ENCODE measurements around the gene IFT20. TPM values are rescaled to one million over a fixed set of nuclear protein-coding genes. Genes with fewer than 3 reads are reported as not detected.

IFT20 gene
- total and polyA plus RNA-seq, 2 donors (not counting 3 experiments of a cell fraction or from before 2014, with no cell fraction given) = 26.5 to 45.0 TPM

GRCh38 chr17:28313841-28314240 is 21.4 kb downstream of the IFT20 start:
- FAIRE-seq = no peak
- H3K9me1 ChIP-seq (replicated peaks; ENCODE audit: control insufficient read depth, extremely low read depth, insufficient read depth, low read length) = no peaks in the 10 kb centered on the region
- ChIA-PET CTCF (interaction anchor here (0.6 kb wide), 1 partner anchor 62 kb away, joined by 3 read pairs; no protein-coding TSS in a partner anchor), POLR2A (no interaction called here)
- intact Hi-C loops (cut with micrococcal nuclease) = no loop called here
- no peak overlapping the region for H3K4me3 ChIP-seq (replicated peaks in 1 of 3; ENCODE audit: insufficient read depth in 1 of 3, low read depth in 1 of 3, low read length in 3 of 3)
- no peak overlapping the region for H2AFZ ChIP-seq (ENCODE audit: low read depth, low read length)
- no TSS peak for BruUV-seq (replicated peaks)
- no peaks in the 10 kb centered on the region for H3K79me2 ChIP-seq (ENCODE audit: control insufficient read depth, insufficient read depth, low read length)
- no peak overlapping the region for H3K27ac ChIP-seq (ENCODE audit: insufficient read depth, low read depth, low read length)
- H3K27me3 ChIP-seq (ENCODE audit: control insufficient read depth in 2 of 2, insufficient read depth in 2 of 2, low read length in 2 of 2) = peaks cover 0 to 21% of the 10 kb centered on the region in 2 experiments
- peaks cover 7% of the 10 kb centered on the region for H3K4me1 ChIP-seq (ENCODE audit: control insufficient read depth, extremely low read depth, insufficient read depth, low read length)
- H3K36me3 ChIP-seq (ENCODE audit: control insufficient read depth in 2 of 2, extremely low read depth in 1 of 2, insufficient read depth in 2 of 2, low read length in 2 of 2) = no peaks in the 10 kb centered on the region
- TF ChIP-seq CTCF (IDR thresholded peaks at IDR 0.05; ENCODE audit: extremely low read depth in 1 of 2, insufficient read depth in 1 of 2, low read depth in 1 of 2, low read length in 2 of 2) (no peak), POLR2AphosphoS5 (IDR thresholded peaks at IDR 0.05; ENCODE audit: insufficient read depth, low read depth, low read length) (no peak), MYC (IDR thresholded peaks at IDR 0.05; ENCODE audit: low read depth, low read length) (no peak), JUN (IDR thresholded peaks at IDR 0.05; ENCODE audit: borderline replicate concordance, insufficient read depth, insufficient read length, low read depth) (no peak), EZH2 (IDR thresholded peaks at IDR 0.05; ENCODE audit: borderline replicate concordance, low read depth, low read length, severe bottlenecking) (no peak), MAX (IDR thresholded peaks at IDR 0.05; ENCODE audit: insufficient read depth, insufficient read length) (no peak), GATA2 (IDR thresholded peaks at IDR 0.05; ENCODE audit: insufficient read depth, insufficient read length, low read depth, low read length) (no peak), FOS (IDR thresholded peaks at IDR 0.05; ENCODE audit: borderline replicate concordance, insufficient read depth, low read length) (no peak), POLR2A (IDR thresholded peaks at IDR 0.05; ENCODE audit: low read depth, low read length) (no peak)
- H3K9me3 ChIP-seq (replicated peaks; ENCODE audit: control insufficient read depth, insufficient read depth, low read length) = no peaks in the 10 kb centered on the region
- H4K20me1 ChIP-seq (replicated peaks; ENCODE audit: control insufficient read depth, extremely low read depth, insufficient read depth, low read length) = no peaks in the 10 kb centered on the region
- DNase-seq (ENCODE audit: low read depth, low spot score) = no peak
- no peak overlapping the region for H3K9ac ChIP-seq (replicated peaks; ENCODE audit: extremely low read depth, insufficient read depth, low read length)
- H3K4me2 ChIP-seq (ENCODE audit: insufficient read depth, low read length) = no peak overlapping the region
- dilution Hi-C loops (cut with MboI; ENCODE audit: extremely low pct_ligation_motif_present, low sequenced_read_pairs) = no loop called here

All from endothelial cell of umbilical vein (primary cell).